Measurements from ENCODE around the gene PRICKLE4. TPM values are rescaled to one million over a fixed set of nuclear protein-coding genes. Genes with fewer than 3 reads are reported as not detected.

Gene PRICKLE4
- total RNA-seq, 1 experiment from 2014 or later, result 2.9 TPM

GRCh38 chr6:41768545-41769308, 11.9 kb upstream of the PRICKLE4 start:
- H3K9ac ChIP-seq (ENCODE audit: low read length), result no peak overlapping the region
- ChIA-PET CTCF (interaction anchor here (0.5 to 0.9 kb wide), 2 partner anchors 11 to 19 kb away, joined by 3 to 4 read pairs; partner anchors contain the start of gene FRS3), RAD21 (ENCODE audit: low non-redundant PET in 1 of 2, low total read pairs in 2 of 2, uncharacterized antibody in 2 of 2, unreplicated experiment in 2 of 2) (no interaction called here), POLR2A (no interaction called here)
- H3K27me3 ChIP-seq (ENCODE audit: insufficient read depth, low read length), result no peaks in the 10 kb centered on the region
- H3K9me3 ChIP-seq (ENCODE audit: control insufficient read depth in 1 of 2, insufficient read depth in 1 of 2, low read depth in 1 of 2, low read length in 2 of 2), result no peaks in the 10 kb centered on the region
- H3K4me2 ChIP-seq (ENCODE audit: low read length), result no peak overlapping the region
- H3K36me3 ChIP-seq (ENCODE audit: control insufficient read depth in 1 of 2, insufficient read depth in 2 of 2, low read length in 2 of 2), result peaks cover 0 to 5% of the 10 kb centered on the region in 2 experiments; a peak in 2 of 4 replicates
- TF ChIP-seq SRF (IDR thresholded peaks at IDR 0.05; ENCODE audit: low read depth), result no peak
- TF ChIP-seq FOSL1 (IDR thresholded peaks at IDR 0.05; ENCODE audit: low read depth), result no peak
- TF ChIP-seq JUND (IDR thresholded peaks at IDR 0.05), result no peak
- no peak for TF ChIP-seq ZNF274 (IDR thresholded peaks at IDR 0.05; ENCODE audit: low read depth, low read length)
- TF ChIP-seq YY1 (IDR thresholded peaks at IDR 0.05; ENCODE audit: extremely low read depth, insufficient replicate concordance, low read depth, low read length), result no peak
- TF ChIP-seq MAX (IDR thresholded peaks at IDR 0.05), result no peak
- TF ChIP-seq TCF7L2 (IDR thresholded peaks at IDR 0.05; ENCODE audit: borderline replicate concordance, extremely low read depth, insufficient read depth, insufficient read length), result no peak
- no peak for TF ChIP-seq ATF3 (IDR thresholded peaks at IDR 0.05)
- TF ChIP-seq CBX3 (IDR thresholded peaks at IDR 0.05; ENCODE audit: low read depth), result no peak
- TF ChIP-seq SP1 (IDR thresholded peaks at IDR 0.05; ENCODE audit: low read depth), result no peak
- no peak for TF ChIP-seq ZBTB33 (IDR thresholded peaks at IDR 0.05; ENCODE audit: extremely low read depth, insufficient replicate concordance, low read length)
- no peak for TF ChIP-seq POLR2A (IDR thresholded peaks at IDR 0.05; ENCODE audit: borderline replicate concordance, extremely low read depth, insufficient read depth, insufficient read length)
- no peaks in the 10 kb centered on the region for H3K79me2 ChIP-seq (ENCODE audit: insufficient read depth, low read length)
- ATAC-seq, result no peak; the same call in none of the 2 replicates
- H2AFZ ChIP-seq (ENCODE audit: low read depth, low read length, poor library complexity, severe bottlenecking), result no peak overlapping the region
- no peak overlapping the region for H3K4me3 ChIP-seq (replicated peaks in 1 of 2; ENCODE audit: low read depth in 1 of 2, low read length in 2 of 2)
- no peaks in the 10 kb centered on the region for H4K20me1 ChIP-seq (ENCODE audit: insufficient read depth)
- no peaks in the 10 kb centered on the region for H3K9me2 ChIP-seq (ENCODE audit: insufficient read depth)
- intact Hi-C loops (cut with micrococcal nuclease), result no loop called here
- H3K27ac ChIP-seq (ENCODE audit: low read depth, low read length), result no peak overlapping the region
- H3K4me1 ChIP-seq (ENCODE audit: control insufficient read depth in 1 of 2, insufficient read depth in 2 of 2, low read length in 2 of 2), result peaks cover 8 to 21% of the 10 kb centered on the region in 2 experiments; a peak in 3 of 4 replicates
- no peak for DNase-seq (ENCODE audit: low read depth, low spot score)
- BruUV-seq (replicated peaks), result no TSS peak

Measured in HCT116 (cell line).